ENCODE data around the gene IFNGR2.

IFNGR2 gene

GRCh38 chr21:33473344-33473743 is 70.1 kb downstream of the IFNGR2 start:
- Histone ChIP-seq H3K79me2 (ENCODE audit: insufficient read depth, low read length) (peaks cover 25% of the 10 kb centered on the region; the same call in 1 of the 2 replicates), H4K20me1 (ENCODE audit: insufficient read depth, low read length) (peaks cover 1% of the 10 kb centered on the region; the same call in 1 of the 2 replicates), H3K27ac (ENCODE audit: low read length) (no peak overlapping the region), H3K4me3 (ENCODE audit: low read depth in 1 of 2, low read length in 2 of 2) (no peak overlapping the region), H2AFZ (ENCODE audit: low read depth, low read length) (no peak overlapping the region), H3K9me3 (ENCODE audit: insufficient read depth, low read length, severe bottlenecking) (peaks cover 3% of the 10 kb centered on the region), H3K36me3 (ENCODE audit: insufficient read depth, low read length) (no peaks in the 10 kb centered on the region), H3K4me2 (ENCODE audit: insufficient read depth, low read length) (no peak overlapping the region), H3K27me3 (ENCODE audit: insufficient read depth, low read length, poor library complexity) (no peaks in the 10 kb centered on the region), H3K4me1 (ENCODE audit: insufficient read depth, low read length) (peaks cover 3% of the 10 kb centered on the region), H3K9ac (ENCODE audit: low read depth, low read length) (no peak overlapping the region)
- no peak for ATAC-seq (ENCODE audit: insufficient read depth, low read depth)
- TF ChIP-seq, protein P1, sequence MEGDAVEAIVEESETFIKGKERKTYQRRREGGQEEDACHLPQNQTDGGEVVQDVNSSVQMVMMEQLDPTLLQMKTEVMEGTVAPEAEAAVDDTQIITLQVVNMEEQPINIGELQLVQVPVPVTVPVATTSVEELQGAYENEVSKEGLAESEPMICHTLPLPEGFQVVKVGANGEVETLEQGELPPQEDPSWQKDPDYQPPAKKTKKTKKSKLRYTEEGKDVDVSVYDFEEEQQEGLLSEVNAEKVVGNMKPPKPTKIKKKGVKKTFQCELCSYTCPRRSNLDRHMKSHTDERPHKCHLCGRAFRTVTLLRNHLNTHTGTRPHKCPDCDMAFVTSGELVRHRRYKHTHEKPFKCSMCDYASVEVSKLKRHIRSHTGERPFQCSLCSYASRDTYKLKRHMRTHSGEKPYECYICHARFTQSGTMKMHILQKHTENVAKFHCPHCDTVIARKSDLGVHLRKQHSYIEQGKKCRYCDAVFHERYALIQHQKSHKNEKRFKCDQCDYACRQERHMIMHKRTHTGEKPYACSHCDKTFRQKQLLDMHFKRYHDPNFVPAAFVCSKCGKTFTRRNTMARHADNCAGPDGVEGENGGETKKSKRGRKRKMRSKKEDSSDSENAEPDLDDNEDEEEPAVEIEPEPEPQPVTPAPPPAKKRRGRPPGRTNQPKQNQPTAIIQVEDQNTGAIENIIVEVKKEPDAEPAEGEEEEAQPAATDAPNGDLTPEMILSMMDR (IDR thresholded peaks at IDR 0.05; ENCODE audit: borderline replicate concordance, extremely low read depth, low read length, poor library complexity, severe bottlenecking): no peak
- TF ChIP-seq EZH2 (IDR thresholded peaks at IDR 0.05; ENCODE audit: borderline replicate concordance, low read depth, low read length, severe bottlenecking): no peak
- no peak for DNase-seq

GRCh38 chr21:33477066-33477465 is 73.9 kb downstream of the IFNGR2 start:
- H3K4me3 ChIP-seq (ENCODE audit: low read depth in 1 of 2, low read length in 2 of 2): no peak overlapping the region
- no peaks in the 10 kb centered on the region for H3K36me3 ChIP-seq (ENCODE audit: insufficient read depth, low read length)
- TF ChIP-seq, protein P1 (IDR thresholded peaks at IDR 0.05; ENCODE audit: borderline replicate concordance, extremely low read depth, low read length, poor library complexity, severe bottlenecking): no peak
- no peak for TF ChIP-seq EZH2 (IDR thresholded peaks at IDR 0.05; ENCODE audit: borderline replicate concordance, low read depth, low read length, severe bottlenecking)
- H3K4me2 ChIP-seq (ENCODE audit: insufficient read depth, low read length): no peak overlapping the region
- H3K79me2 ChIP-seq (ENCODE audit: insufficient read depth, low read length): peaks cover 27% of the 10 kb centered on the region
- peaks cover 4% of the 10 kb centered on the region; the same call in 1 of the 2 replicates for H4K20me1 ChIP-seq (ENCODE audit: insufficient read depth, low read length)
- peaks cover 3% of the 10 kb centered on the region for H3K9me3 ChIP-seq (ENCODE audit: insufficient read depth, low read length, severe bottlenecking)
- no peak for ATAC-seq (ENCODE audit: insufficient read depth, low read depth)
- no peak overlapping the region for H3K9ac ChIP-seq (ENCODE audit: low read depth, low read length)
- no peak overlapping the region for H3K27ac ChIP-seq (ENCODE audit: low read length)
- peaks cover 18% of the 10 kb centered on the region for H3K4me1 ChIP-seq (ENCODE audit: insufficient read depth, low read length)
- H3K27me3 ChIP-seq (ENCODE audit: insufficient read depth, low read length, poor library complexity): no peaks in the 10 kb centered on the region
- H2AFZ ChIP-seq (ENCODE audit: low read depth, low read length): no peak overlapping the region
- no peak for DNase-seq

DNA sequence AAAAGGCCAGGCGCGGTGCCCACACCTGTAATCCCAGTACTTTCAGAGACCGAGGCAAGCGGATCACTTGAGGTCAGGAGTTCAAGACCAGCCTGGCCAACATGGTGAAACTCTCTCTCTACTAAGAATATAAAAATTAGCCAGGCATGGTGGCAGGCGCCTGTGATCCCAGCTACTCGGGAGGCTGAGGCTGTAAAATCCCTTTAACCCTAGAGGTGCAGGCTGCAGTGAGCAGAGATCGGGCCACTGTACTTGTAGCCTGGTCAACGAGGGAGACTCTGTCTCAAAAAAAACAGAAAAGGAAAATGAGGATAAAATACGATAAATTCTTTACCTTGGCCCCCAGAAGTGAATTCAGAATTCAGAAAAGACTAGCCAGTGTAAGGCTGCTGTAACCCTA is 75.0 kb downstream of the IFNGR2 start:
- H2AFZ ChIP-seq (ENCODE audit: low read depth, low read length): peak overlapping the region; percentile 91; the same call in 1 of the 2 replicates
- H3K79me2 ChIP-seq (ENCODE audit: insufficient read depth, low read length): peaks cover 24% of the 10 kb centered on the region
- ATAC-seq (ENCODE audit: insufficient read depth, low read depth) (no peak), DNase-seq (no peak)
- peaks cover 18% of the 10 kb centered on the region for H3K4me1 ChIP-seq (ENCODE audit: insufficient read depth, low read length)
- H3K36me3 ChIP-seq (ENCODE audit: insufficient read depth, low read length): no peaks in the 10 kb centered on the region
- no peak overlapping the region for H3K27ac ChIP-seq (ENCODE audit: low read length)
- H3K27me3 ChIP-seq (ENCODE audit: insufficient read depth, low read length, poor library complexity): no peaks in the 10 kb centered on the region
- peak overlapping the region; percentile 85 for H3K9ac ChIP-seq (ENCODE audit: low read depth, low read length)
- H4K20me1 ChIP-seq (ENCODE audit: insufficient read depth, low read length): peaks cover 4% of the 10 kb centered on the region; the same call in 1 of the 2 replicates
- H3K4me3 ChIP-seq (ENCODE audit: low read depth in 1 of 2, low read length in 2 of 2): peak overlapping the region; percentile 77 to 78; a peak in 3 of 4 replicates
- H3K4me2 ChIP-seq (ENCODE audit: insufficient read depth, low read length): peak overlapping the region; percentile 90
- TF ChIP-seq, protein P1 (IDR thresholded peaks at IDR 0.05; ENCODE audit: borderline replicate concordance, extremely low read depth, low read length, poor library complexity, severe bottlenecking): no peak
- TF ChIP-seq EZH2 (IDR thresholded peaks at IDR 0.05; ENCODE audit: borderline replicate concordance, low read depth, low read length, severe bottlenecking): no peak
- H3K9me3 ChIP-seq (ENCODE audit: insufficient read depth, low read length, severe bottlenecking): peaks cover 3% of the 10 kb centered on the region

Measured in DND-41 (cell line).